Measurements from ENCODE around the gene C16orf54.
"Not testable (repeated sequence)": the region's sequence is repeated elsewhere in the genome, so short reads cannot be mapped to it uniquely, and the experiment has no call there.

The C16orf54 gene

DNA sequence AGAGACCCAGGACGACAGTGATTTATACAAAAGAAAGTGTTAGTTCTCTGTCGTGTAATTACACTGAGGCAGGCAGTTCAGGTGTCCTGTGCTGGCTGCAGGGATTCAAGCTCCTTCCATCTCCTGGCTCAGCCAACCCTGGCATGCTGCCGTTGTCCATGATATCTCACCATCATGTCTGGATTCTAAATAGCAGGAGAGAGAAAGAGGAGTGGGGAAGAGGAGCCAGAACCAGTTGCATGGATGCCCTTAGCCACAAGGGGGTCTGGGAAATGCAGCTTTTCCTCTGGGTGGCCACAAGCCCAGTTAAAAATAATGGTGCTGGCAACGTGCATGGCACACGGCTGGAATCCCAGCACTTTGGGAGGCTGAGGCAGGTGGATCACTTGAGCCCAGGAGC is 9.7 kb downstream of the C16orf54 start:
- peaks cover 8% of the 10 kb centered on the region for H3K36me3 ChIP-seq (ENCODE audit: control insufficient read depth, insufficient read depth, low read length)
- no peaks in the 10 kb centered on the region for H3K4me1 ChIP-seq (ENCODE audit: control insufficient read depth, insufficient read depth, low read length)
- H3K4me3 ChIP-seq (ENCODE audit: low read depth, low read length), result no peak overlapping the region
- no peak overlapping the region for H3K9ac ChIP-seq (ENCODE audit: low read depth, low read length)
- H3K9me3 ChIP-seq (ENCODE audit: control insufficient read depth, insufficient read depth, low read length), result no peaks in the 10 kb centered on the region
- H3K27me3 ChIP-seq (ENCODE audit: control insufficient read depth, insufficient read depth, low read length), result no peaks in the 10 kb centered on the region

GRCh38 chr16:29734786-29735185 is 11.0 kb downstream of the C16orf54 start:
- Histone ChIP-seq H3K9ac (ENCODE audit: low read depth, low read length) (no peak overlapping the region), H3K36me3 (ENCODE audit: control insufficient read depth, insufficient read depth, low read length) (peaks cover 14% of the 10 kb centered on the region), H3K4me3 (ENCODE audit: low read depth, low read length) (no peak overlapping the region), H3K9me3 (ENCODE audit: control insufficient read depth, insufficient read depth, low read length) (no peaks in the 10 kb centered on the region), H3K27me3 (ENCODE audit: control insufficient read depth, insufficient read depth, low read length) (no peaks in the 10 kb centered on the region), H3K4me1 (ENCODE audit: control insufficient read depth, insufficient read depth, low read length) (no peaks in the 10 kb centered on the region)

DNA sequence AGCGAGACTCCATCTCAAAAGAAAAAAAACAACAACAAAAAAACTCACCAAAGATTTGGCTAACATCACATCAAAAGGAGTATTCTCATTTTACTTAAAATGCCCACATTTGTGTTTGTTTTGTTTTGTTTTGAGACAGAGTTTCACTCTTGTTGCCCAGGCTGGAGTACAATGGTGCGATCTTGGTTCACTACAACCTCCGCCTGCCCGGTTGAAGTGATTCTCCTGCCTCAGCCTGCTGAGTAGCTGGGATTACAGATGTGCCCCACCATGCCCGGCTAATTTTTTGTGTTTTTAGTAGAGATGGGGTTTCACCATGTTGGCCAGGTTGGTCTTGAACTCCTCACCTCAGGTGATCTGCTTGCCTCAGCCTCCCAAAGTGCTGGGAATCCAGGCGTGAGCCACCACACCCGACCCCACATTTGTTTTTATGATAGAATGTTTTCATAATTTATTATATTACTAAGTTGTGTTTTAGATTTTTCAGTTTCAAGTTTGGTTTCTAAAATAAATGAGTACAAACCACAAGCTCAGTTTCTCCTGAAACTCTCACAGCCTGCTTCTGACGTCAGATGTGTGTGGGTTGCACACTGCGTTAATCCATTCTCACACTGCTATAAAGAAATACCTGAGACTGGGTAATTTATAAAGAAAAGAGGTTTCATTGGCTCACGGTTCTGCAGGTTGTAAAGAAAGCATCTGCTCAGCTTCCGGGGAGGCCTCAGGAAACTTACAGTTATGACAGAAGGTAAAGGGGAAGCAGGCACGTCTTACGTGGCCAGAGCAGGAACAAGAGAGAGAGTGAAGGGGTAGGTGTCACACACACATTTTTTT is 13.8 kb downstream of the C16orf54 start:
- peaks cover 23% of the 10 kb centered on the region for H3K36me3 ChIP-seq (ENCODE audit: control insufficient read depth, insufficient read depth, low read length)
- not testable (repeated sequence) for H3K4me3 ChIP-seq (ENCODE audit: low read depth, low read length); H3K9me3 ChIP-seq (ENCODE audit: control insufficient read depth, insufficient read depth, low read length); H3K27me3 ChIP-seq (ENCODE audit: control insufficient read depth, insufficient read depth, low read length); H3K4me1 ChIP-seq (ENCODE audit: control insufficient read depth, insufficient read depth, low read length); H3K9ac ChIP-seq (ENCODE audit: low read depth, low read length)

DNA sequence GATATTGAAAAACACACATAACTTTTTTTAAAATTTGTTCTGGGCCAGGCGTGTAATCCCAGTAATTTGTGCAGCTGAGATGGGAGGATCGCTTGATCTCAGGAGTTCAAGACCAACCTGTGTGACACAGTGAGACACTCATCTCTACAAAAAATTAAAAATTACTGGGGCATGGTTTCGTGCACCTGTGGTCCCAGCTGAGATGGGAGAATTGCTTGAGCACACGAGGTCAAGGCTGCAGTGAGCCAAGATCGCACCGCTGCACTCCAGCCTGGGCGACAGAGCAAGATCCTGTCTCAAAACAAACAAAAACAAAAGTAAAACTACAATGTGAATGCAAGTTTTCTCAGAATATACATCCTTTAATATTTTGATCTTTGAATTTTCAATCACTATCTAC is 15.1 kb downstream of the C16orf54 start:
- no peaks in the 10 kb centered on the region for H3K9me3 ChIP-seq (ENCODE audit: control insufficient read depth, insufficient read depth, low read length)
- H3K9ac ChIP-seq (ENCODE audit: low read depth, low read length), result no peak overlapping the region
- no peaks in the 10 kb centered on the region for H3K27me3 ChIP-seq (ENCODE audit: control insufficient read depth, insufficient read depth, low read length)
- H3K4me1 ChIP-seq (ENCODE audit: control insufficient read depth, insufficient read depth, low read length), result peaks cover 2% of the 10 kb centered on the region
- no peak overlapping the region for H3K4me3 ChIP-seq (ENCODE audit: low read depth, low read length)
- H3K36me3 ChIP-seq (ENCODE audit: control insufficient read depth, insufficient read depth, low read length), result peaks cover 28% of the 10 kb centered on the region

DNA sequence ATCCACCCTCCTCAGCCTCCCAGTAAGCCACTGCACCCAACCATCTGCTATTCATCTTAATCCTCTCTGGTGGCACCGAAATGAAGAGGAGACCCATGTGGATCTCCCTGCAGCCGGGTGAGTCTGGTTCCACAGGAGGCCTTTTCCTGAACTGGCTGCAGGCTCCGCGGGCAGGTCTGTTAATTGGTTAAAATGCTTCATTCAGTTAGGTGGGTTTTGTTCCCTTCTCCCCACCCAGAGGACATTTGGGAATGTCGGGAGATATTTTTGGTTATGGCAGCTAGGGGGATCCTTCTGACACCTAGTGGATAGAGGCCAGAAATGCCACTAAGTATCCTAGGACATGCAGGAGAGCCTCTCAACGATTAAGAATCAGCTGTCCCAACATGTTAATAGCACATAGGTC is 16.7 kb downstream of the C16orf54 start:
- H3K9me3 ChIP-seq (ENCODE audit: control insufficient read depth, insufficient read depth, low read length), result no peaks in the 10 kb centered on the region
- H3K36me3 ChIP-seq (ENCODE audit: control insufficient read depth, insufficient read depth, low read length), result peaks cover 28% of the 10 kb centered on the region
- H3K4me1 ChIP-seq (ENCODE audit: control insufficient read depth, insufficient read depth, low read length), result peaks cover 2% of the 10 kb centered on the region

DNA sequence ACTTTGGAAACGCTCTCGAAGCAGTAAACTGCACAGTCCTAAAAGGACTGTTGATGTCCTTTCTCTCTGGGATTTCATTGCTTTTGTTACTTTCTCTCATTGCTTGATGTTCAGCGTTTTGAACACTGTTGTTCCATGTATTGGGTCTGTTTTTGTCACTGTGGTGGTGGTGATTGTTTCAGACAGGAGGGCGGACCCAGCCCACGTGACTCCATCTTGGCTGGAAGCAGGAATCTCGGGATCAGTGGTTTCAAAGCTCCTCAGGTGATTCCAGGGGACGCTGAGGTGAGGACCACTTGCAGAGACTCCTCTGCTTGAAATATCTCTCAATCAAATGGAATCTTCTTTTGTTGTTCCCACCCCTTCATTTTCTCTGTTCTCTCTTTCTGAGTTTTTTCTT is 18.3 kb downstream of the C16orf54 start:
- Histone ChIP-seq H3K9me3 (ENCODE audit: control insufficient read depth, insufficient read depth, low read length) (no peaks in the 10 kb centered on the region), H3K27me3 (ENCODE audit: control insufficient read depth, insufficient read depth, low read length) (no peaks in the 10 kb centered on the region), H3K36me3 (ENCODE audit: control insufficient read depth, insufficient read depth, low read length) (peaks cover 28% of the 10 kb centered on the region), H3K9ac (ENCODE audit: low read depth, low read length) (no peak overlapping the region), H3K4me3 (ENCODE audit: low read depth, low read length) (no peak overlapping the region), H3K4me1 (ENCODE audit: control insufficient read depth, insufficient read depth, low read length) (peaks cover 2% of the 10 kb centered on the region)

More for the DNA sequence above, 16.7 kb downstream of the C16orf54 start:
- H3K9ac ChIP-seq (ENCODE audit: low read depth, low read length), result no peak overlapping the region
- no peak overlapping the region for H3K4me3 ChIP-seq (ENCODE audit: low read depth, low read length)
- no peaks in the 10 kb centered on the region for H3K27me3 ChIP-seq (ENCODE audit: control insufficient read depth, insufficient read depth, low read length)

- peaks cover 28% of the 10 kb centered on the region for H3K36me3 ChIP-seq (ENCODE audit: control insufficient read depth, insufficient read depth, low read length)
Measured at GRCh38 chr16:29726845-29727377, 18.9 kb downstream of the C16orf54 start.

GRCh38 chr16:29721167-29721879 is 24.5 kb downstream of the C16orf54 start:
- not testable (repeated sequence) for H3K9ac ChIP-seq (ENCODE audit: low read depth, low read length); H3K4me1 ChIP-seq (ENCODE audit: control insufficient read depth, insufficient read depth, low read length); H3K27me3 ChIP-seq (ENCODE audit: control insufficient read depth, insufficient read depth, low read length); H3K9me3 ChIP-seq (ENCODE audit: control insufficient read depth, insufficient read depth, low read length); H3K4me3 ChIP-seq (ENCODE audit: low read depth, low read length)
- peaks cover 11% of the 10 kb centered on the region for H3K36me3 ChIP-seq (ENCODE audit: control insufficient read depth, insufficient read depth, low read length)

More at GRCh38 chr16:29726845-29727377, 18.9 kb downstream of the C16orf54 start:
- Histone ChIP-seq H3K4me1 (ENCODE audit: control insufficient read depth, insufficient read depth, low read length) (peaks cover 2% of the 10 kb centered on the region), H3K9ac (ENCODE audit: low read depth, low read length) (no peak overlapping the region), H3K4me3 (ENCODE audit: low read depth, low read length) (no peak overlapping the region), H3K9me3 (ENCODE audit: control insufficient read depth, insufficient read depth, low read length) (no peaks in the 10 kb centered on the region), H3K27me3 (ENCODE audit: control insufficient read depth, insufficient read depth, low read length) (no peaks in the 10 kb centered on the region)

GRCh38 chr16:29720703-29721102 is 25.1 kb downstream of the C16orf54 start:
- H3K9ac ChIP-seq (ENCODE audit: low read depth, low read length), result no peak overlapping the region
- no peaks in the 10 kb centered on the region for H3K27me3 ChIP-seq (ENCODE audit: control insufficient read depth, insufficient read depth, low read length)
- H3K36me3 ChIP-seq (ENCODE audit: control insufficient read depth, insufficient read depth, low read length), result peaks cover 11% of the 10 kb centered on the region
- peaks cover 5% of the 10 kb centered on the region for H3K4me1 ChIP-seq (ENCODE audit: control insufficient read depth, insufficient read depth, low read length)
- H3K9me3 ChIP-seq (ENCODE audit: control insufficient read depth, insufficient read depth, low read length), result no peaks in the 10 kb centered on the region
- no peak overlapping the region for H3K4me3 ChIP-seq (ENCODE audit: low read depth, low read length)

GRCh38 chr16:29719063-29719462 is 26.7 kb downstream of the C16orf54 start:
- H3K27me3 ChIP-seq (ENCODE audit: control insufficient read depth, insufficient read depth, low read length), result no peaks in the 10 kb centered on the region
- H3K36me3 ChIP-seq (ENCODE audit: control insufficient read depth, insufficient read depth, low read length), result peaks cover 11% of the 10 kb centered on the region
- H3K9me3 ChIP-seq (ENCODE audit: control insufficient read depth, insufficient read depth, low read length), result no peaks in the 10 kb centered on the region
- no peak overlapping the region for H3K9ac ChIP-seq (ENCODE audit: low read depth, low read length)
- no peak overlapping the region for H3K4me3 ChIP-seq (ENCODE audit: low read depth, low read length)
- peaks cover 5% of the 10 kb centered on the region for H3K4me1 ChIP-seq (ENCODE audit: control insufficient read depth, insufficient read depth, low read length)

DNA sequence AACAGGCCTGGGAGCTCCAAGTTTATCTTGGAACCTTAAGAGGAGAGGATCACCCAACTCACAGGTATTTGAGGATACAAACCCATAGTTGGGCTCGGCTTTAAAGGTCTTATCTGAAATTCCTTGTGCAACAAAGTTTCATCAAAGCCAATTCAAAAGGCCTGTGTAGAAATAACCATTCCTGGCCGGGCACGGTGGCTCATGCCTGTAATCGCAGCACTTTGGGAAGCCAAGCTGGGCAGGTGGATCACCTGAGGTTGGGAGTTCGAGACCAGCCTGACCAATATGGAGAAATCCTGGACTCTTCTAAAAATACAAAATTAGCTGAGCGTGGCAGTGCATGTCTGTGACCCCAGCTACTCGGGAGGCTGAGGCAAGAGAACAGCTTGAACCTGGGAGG is 28.7 kb downstream of the C16orf54 start:
- Histone ChIP-seq H3K36me3 (ENCODE audit: control insufficient read depth, insufficient read depth, low read length) (peaks cover 11% of the 10 kb centered on the region), H3K4me1 (ENCODE audit: control insufficient read depth, insufficient read depth, low read length) (peaks cover 5% of the 10 kb centered on the region), H3K4me3 (ENCODE audit: low read depth, low read length) (no peak overlapping the region), H3K27me3 (ENCODE audit: control insufficient read depth, insufficient read depth, low read length) (no peaks in the 10 kb centered on the region), H3K9me3 (ENCODE audit: control insufficient read depth, insufficient read depth, low read length) (no peaks in the 10 kb centered on the region), H3K9ac (ENCODE audit: low read depth, low read length) (no peak overlapping the region)

GRCh38 chr16:29714972-29715371 is 30.8 kb downstream of the C16orf54 start:
- Histone ChIP-seq H3K36me3 (ENCODE audit: control insufficient read depth, insufficient read depth, low read length) (peaks cover 17% of the 10 kb centered on the region), H3K9me3 (ENCODE audit: control insufficient read depth, insufficient read depth, low read length) (no peaks in the 10 kb centered on the region), H3K4me3 (ENCODE audit: low read depth, low read length) (no peak overlapping the region), H3K4me1 (ENCODE audit: control insufficient read depth, insufficient read depth, low read length) (peaks cover 12% of the 10 kb centered on the region), H3K27me3 (ENCODE audit: control insufficient read depth, insufficient read depth, low read length) (no peaks in the 10 kb centered on the region), H3K9ac (ENCODE audit: low read depth, low read length) (no peak overlapping the region)
